ENCODE measurements around the gene NOXA1.
"Not testable (repeated sequence)": the region's sequence is repeated elsewhere in the genome, so short reads cannot be mapped to it uniquely, and the experiment has no call there.

NOXA1 gene

GRCh38 chr9:137422604-137423513 is at the start of gene NOXA1, which contains the start of gene EXD3:
NOXA1 (plus strand) TSS chr9:137423393; CDS start chr9:137423530, 137 bp downstream.
EXD3 (minus strand) TSS chr9:137423162; CDS start chr9:137395357, 27,805 bp downstream.
- peak; percentile 92 for DNase-seq (ENCODE audit: low spot score)

DNA sequence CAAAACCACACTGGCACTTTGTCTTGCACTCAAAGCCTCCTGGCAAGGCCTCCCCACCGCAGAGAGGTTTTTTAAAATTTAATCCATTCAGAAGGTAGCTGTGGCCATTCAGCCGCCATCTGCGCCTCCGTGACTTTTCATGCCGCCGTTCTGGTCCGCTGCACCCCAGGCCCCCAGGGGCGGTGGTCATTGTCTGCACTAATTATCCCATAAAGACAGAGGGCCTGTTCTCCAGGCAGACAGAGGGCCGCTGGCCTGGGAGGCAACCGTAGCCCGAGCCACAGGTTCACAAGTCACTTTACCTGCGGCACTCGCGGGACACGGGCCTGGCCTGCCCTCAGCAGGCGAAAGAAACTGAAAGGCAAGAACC is 49.6 kb upstream of the NOXA1 start:
- no peak for DNase-seq (ENCODE audit: low spot score)

- DNase-seq (ENCODE audit: low spot score): no peak
Measured at GRCh38 chr9:137374131-137374845, 48.9 kb upstream of the NOXA1 start.

DNA sequence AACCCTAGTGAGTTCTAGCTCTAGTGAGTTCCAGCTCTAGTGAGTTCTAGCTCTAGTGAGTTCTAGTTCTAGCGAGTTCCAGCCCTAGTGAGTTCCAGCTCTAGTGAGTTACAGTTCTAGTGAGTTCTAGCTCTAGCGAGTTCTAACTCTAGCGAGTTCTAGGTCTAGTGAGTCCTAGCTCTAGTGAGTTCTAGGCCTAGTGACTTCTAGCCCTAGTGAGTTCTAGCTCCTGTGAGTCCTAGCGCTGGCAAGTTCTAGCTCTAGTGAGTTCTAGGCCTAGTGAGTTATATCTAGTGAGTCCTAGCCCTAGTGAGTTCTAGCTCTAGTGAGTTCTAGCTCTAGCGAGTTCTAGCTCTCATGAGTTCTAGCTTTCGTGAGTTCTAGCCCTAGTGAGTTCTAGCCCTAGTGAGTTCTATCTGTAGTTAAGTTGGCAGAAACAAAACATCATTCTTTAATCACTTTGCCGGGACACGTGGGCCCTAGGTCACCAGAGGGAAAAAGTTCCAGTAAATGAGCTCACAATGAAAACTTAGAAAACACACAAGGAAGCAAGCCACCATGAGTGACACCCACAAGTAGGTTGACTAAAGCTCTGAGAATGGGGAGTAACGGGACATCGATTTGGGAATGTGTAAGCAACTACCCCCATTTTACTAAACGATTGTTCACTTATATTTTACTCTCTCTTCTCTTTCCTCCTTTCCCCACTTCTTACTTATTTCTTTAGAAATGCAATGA is 47.7 kb upstream of the NOXA1 start:
- no peak for DNase-seq (ENCODE audit: low spot score)

GRCh38 chr9:137376386-137376785 is 46.8 kb upstream of the NOXA1 start:
- no peak for DNase-seq (ENCODE audit: low spot score)

GRCh38 chr9:137378688-137379410 is 44.3 kb upstream of the NOXA1 start:
- not testable (repeated sequence) for DNase-seq (ENCODE audit: low spot score)

GRCh38 chr9:137379761-137380161 is 43.4 kb upstream of the NOXA1 start:
- DNase-seq (ENCODE audit: low spot score): no peak

DNA sequence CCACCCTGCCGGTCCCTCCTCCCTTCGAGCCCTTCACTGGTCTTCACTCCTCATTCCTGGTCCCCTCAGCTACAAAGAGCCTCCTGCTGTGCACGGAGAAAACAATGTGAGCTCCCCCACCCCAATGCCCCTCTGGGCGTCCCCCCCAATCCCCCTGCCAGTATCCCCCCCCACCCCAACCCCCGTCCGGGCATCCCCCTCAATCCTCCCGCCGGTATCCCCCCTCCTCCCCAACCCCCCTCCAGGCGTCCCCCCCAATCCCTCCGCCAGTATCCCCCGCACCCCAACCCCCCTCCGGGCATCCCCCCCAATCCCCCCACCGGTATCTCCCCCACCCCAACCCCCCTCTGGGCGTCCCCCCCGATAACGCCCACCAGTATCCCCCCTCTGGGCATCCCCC is 43.0 kb upstream of the NOXA1 start:
- DNase-seq (ENCODE audit: low spot score): no peak

DNA sequence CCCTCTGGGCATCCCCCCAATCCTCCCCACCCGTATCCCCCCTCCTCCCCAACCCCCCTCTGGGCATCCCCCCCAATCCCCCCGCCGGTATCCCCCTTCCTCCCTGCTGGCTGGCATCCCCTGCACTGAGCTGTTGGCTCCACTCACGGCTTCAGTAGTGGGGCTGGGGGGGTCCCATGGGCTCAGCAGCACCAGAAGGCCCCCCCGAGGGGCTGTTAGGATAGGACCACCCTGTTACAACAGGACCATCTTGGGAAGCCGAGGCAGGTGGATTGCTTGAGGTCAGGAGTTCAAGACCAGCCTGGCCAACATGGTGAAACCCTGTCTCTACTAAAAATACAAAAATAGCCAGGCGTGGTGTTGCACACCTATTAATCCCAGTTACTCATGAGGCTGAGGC is 42.6 kb upstream of the NOXA1 start:
- no peak for DNase-seq (ENCODE audit: low spot score)

GRCh38 chr9:137381501-137382443 is 41.4 kb upstream of the NOXA1 start:
- DNase-seq (ENCODE audit: low spot score): no peak

- DNase-seq (ENCODE audit: low spot score): no peak
Measured at GRCh38 chr9:137382444-137383080, 40.6 kb upstream of the NOXA1 start.

DNA sequence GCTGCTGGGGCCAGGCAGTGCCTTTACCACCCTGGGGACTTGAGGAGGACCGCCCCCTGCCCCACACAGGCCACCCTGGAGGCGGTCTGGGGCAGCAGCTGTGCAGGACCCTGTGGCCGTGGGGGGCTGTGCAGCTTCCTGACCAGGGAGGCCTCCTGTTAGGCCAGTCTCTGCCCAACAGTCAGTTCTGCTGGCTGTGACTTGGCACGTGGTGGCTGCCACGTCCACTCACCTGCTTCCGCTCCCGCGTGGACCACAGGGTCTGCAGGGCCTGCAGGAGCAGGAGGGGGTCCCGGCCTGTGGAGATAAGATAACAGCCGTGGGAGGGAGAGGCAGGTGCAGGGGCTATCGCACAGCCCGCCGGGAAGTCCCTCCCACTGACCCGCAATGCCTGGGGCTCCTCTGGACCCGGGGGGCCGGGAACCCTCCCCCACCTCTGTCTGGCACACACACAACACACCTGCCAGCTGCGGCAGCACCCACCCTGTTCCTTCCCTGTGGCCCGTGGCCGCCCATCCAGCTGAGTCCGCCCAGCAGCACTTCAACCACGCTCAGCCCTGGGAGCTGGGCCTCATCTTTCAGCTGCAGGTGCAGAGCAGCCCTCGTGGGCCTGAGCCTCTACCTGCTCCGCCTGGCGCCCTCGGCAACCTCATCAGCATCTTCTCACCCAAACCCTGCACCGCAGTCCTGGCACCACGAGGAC is 40.0 kb upstream of the NOXA1 start:
- DNase-seq (ENCODE audit: low spot score): no peak

GRCh38 chr9:137383784-137384756 is 39.1 kb upstream of the NOXA1 start:
- DNase-seq (ENCODE audit: low spot score): no peak

- no peak for DNase-seq (ENCODE audit: low spot score)
Measured at GRCh38 chr9:137385061-137385655, 38.0 kb upstream of the NOXA1 start.

GRCh38 chr9:137386507-137387113 is 36.6 kb upstream of the NOXA1 start:
- not testable (repeated sequence) for DNase-seq (ENCODE audit: low spot score)

- peak; percentile 59 for DNase-seq (ENCODE audit: low spot score)
Measured at GRCh38 chr9:137387114-137387890, 35.9 kb upstream of the NOXA1 start.

Measured in CD4-positive, alpha-beta T cell treated with Interleukin-2 at 100 ng/mL for 4 hours (primary cell).